NCI-H2081 treated with DMSO at 0.1 percent for 48 hours (cell line): Measurements from ENCODE around the gene STXBP6.

Source experiments
- DNase-seq: peaks from one replicate; lab custom pipeline; 2025; lab: John Stamatoyannopoulos, UW

The STXBP6 gene

GRCh38 chr14:24915958-24916595 lies 133.9 kb downstream of the STXBP6 start:
- no peak for DNase-seq

DNA sequence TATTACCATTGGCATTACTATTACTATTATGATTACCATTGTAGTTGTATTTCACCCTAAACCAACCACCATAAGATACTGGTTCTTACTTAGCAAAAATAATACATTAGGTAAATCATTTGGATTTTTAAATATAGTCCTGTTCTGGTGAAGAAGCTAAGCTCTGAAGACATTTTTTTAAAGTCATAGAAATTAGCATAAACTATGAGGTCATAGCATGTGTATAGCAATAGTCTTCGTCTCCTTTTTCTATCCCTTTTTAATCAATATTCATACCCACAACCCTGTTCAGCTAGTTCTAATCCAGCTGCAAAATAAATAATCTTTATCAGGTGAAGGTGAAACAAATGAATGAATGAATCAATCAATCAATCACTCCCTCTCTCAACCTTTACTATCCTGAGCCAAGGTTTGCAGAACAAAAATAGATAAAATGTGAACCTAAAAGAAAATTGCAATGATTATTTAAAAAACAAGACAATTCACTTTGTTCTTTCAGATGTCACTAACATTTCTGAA lies 134.5 kb downstream of the STXBP6 start:
- DNase-seq, result no peak

DNA sequence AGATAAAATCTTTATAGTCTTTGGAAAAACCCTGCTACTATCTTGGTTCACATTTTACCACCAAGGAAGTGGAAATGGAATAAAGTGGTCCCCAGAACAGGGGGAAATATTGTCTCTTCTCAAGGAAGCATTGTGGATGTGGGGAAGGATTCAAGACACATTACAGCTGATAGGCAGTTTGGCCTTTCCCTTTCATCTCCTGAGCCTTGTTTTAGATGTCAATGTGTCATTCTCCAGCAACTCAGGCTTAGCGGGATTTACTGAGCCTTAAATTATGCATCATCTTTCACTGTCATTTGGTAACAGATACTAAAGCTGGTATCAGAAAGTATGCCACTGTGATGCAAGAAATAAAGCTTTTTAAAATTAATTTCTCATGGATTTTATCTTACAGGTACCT lies 136.2 kb downstream of the STXBP6 start:
- DNase-seq, result no peak

- no peak for DNase-seq
Observed at GRCh38 chr14:24913021-24913420, 136.9 kb downstream of the STXBP6 start.

DNA sequence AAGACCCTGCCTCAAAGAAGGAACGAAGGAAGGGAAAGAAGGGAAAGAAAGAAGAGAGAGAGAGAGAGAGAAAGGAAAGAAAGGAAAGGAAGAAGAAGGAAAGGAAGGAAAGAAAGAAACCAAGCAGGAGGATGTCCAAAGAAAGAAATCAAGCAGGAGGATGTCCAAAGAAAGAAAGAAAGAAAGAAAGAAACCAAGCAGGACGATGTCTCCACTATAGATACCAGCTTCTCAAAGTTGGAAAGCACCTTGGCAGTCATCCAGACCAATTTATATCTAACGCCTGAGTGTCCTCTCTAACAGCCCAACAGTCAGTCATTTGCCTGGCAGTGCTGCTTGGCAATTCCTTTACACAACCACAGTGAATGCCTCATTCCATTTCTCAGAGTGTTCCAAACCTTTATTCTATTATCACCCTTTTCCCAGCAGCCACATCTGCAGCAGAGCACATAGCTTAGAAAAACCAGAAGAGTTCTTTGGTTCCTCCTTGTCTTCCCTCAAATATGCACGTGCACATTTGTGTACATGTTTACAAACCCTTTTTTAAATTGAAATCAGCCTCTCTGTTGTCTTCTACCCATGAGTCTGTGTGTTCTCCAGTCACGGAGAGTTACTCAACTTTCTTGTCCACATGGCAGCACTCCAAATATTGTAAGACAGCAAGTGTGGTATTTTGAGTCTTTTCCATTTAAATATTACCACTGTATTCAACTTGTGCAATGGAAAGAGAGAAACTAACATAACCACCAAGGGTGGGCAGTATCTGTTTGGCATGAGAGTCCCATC lies 138.4 kb downstream of the STXBP6 start:
- no peak for DNase-seq

- DNase-seq, result no peak
Observed at GRCh38 chr14:24910408-24910986, 139.4 kb downstream of the STXBP6 start.

DNA sequence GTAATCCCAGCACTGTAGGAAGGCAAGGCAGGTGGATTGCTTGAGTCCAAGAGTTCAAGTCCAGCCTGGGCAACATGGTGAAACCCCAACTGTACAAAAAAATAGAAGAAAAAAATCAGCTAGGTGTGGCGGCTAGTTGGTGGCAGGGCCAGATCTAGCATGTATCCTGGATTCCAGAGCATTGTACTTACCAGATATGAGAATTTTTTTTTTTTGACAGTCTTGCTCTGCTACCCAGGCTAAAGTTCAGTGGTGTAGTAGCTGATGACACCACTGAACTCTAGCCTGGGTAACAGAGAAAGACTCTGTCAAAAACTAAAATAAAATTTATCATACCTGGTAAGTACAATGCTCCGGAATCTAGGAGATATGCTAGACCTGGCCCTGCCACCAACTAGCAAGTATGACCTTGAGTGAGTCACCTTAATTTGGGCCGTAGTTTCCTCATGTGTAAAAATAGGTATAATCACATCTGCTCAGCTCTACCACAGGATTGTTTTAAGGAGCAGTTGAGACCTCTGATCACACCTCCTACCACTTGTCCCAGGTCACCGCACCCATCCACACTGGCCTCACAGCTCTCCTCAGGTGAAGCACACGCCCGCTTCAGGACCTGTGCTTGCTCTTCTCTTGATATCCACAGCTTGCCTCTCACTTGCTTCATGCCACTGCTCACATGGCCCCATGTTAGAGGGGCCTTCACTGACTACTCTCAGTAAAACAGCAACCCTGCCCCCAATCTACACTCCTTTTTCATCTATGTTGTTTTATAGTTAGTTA lies 140.2 kb downstream of the STXBP6 start:
- DNase-seq, result no peak

GRCh38 chr14:24908592-24909236 lies 141.2 kb downstream of the STXBP6 start:
- DNase-seq, result no peak

DNA sequence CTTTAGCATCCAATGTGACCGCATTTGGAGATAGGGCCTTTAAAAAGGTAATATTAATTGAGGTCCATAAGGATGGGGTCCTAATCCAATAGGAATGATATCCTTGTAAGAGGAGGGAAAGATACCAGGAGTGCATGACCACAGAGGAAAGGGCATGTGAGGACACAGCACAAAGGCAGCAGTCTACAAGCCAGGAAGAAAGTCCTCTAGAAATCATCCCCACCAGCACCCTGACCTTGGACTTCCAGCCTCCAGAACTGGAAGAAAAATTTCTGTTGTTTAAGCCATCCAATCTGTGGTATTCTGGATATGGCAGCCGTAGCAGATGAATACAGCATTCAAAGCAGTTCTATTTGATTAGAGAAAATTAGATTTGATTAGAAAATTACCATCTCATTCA lies 145.4 kb downstream of the STXBP6 start:
- DNase-seq, result no peak

- DNase-seq, result no peak
Observed at GRCh38 chr14:24903337-24903736, 146.6 kb downstream of the STXBP6 start.

- DNase-seq, result no peak
Observed at GRCh38 chr14:24900269-24901100, 149.5 kb downstream of the STXBP6 start.

DNA sequence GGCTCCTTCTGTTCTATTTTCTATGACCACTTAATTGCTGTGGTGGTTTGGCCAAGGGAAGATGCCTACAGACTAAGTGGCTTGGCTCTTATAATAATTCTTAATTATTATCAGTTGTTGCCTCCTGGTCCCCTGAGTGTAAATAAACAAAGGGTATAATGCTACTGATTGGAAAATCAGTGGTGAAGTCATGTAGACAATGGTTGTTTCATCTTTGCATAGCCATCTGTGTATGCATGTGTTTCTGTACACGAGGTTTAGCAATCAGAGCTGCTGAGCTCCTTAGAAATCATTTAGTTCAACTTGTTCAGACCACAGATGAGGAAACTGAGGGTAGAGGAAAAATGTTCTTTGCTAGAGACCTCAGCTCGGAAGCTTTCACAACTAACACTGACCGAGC lies 152.2 kb downstream of the STXBP6 start:
- no peak for DNase-seq

GRCh38 chr14:24895622-24896021 lies 154.3 kb downstream of the STXBP6 start:
- DNase-seq, result no peak

GRCh38 chr14:24895243-24895583 lies 154.7 kb downstream of the STXBP6 start:
- no peak for DNase-seq

- no peak for DNase-seq
Observed at GRCh38 chr14:24894583-24895242, 155.2 kb downstream of the STXBP6 start.

DNA sequence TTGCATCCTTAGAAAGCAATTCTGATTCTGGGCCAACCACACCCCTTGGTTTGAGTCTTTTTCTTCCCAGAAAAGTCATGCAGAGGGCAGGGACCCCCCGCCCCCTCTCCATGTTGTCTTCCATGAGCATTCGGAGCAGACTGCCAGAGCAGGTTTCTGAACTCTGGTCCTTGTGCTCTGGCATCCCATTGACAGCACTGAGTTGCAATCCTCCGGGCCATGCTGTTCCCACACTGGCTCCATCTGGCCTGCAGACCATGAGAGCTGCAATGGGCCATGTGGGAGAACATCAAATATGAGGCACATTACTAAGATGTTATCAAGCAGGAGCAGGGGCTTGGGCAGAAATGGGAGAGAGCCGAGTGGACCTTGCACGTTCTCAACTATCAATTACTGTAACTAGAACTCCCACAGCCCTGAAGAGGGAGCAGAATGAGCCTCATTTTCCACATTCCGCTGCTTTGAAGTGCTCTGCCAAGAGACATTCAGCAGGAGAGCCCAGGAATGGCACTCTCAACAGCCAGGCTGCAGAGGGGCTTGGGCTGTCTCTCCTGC lies 157.4 kb downstream of the STXBP6 start:
- DNase-seq, result no peak

DNA sequence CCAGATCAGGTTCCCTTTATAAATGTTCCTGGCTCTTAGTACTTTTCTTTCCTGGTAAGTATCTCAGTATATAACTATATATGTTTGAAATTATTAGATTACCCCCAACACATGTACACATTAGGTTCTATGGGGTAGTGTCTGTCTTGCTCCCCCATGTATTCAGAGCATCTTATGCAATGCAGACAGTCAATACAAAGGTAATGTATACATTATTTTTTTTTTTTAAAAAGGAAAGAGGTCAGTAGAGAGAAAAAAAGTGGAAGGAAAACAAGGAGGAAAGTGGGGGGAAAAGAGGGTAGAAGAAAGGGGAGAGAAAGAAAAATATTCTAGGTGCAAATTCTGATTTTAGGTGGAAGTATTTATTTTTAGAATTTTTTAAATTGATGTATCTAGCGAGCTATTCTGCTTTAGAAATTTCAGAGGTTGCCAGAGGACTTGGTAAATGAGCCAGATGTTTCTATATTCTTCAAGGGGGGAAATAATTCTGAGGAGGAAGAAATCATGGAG lies 157.9 kb downstream of the STXBP6 start:
- DNase-seq, result no peak

DNA sequence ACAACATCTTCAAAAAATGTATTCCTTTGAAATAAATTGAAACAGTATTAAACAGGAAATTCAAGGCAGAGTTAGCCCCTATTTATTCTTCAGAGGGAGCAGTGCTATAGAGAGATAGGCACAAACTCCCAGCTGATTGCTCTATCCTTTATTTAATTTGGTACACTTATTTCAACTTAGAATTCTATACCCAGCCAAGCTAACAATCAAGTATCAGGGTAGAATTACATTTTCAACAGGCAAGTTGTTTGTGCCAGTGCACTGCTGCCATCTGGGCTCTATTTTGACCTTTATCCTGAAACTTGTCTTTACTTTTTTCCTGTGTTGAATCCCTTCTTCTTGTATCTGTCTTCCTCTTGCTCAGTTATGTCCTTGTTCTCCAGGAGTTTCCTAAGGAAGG lies 159.2 kb downstream of the STXBP6 start:
- no peak for DNase-seq

- no peak for DNase-seq
Observed at GRCh38 chr14:24889843-24890242, 160.1 kb downstream of the STXBP6 start.

GRCh38 chr14:24888532-24888931 lies 161.4 kb downstream of the STXBP6 start:
- DNase-seq, result no peak
